GM12878 (cell line): Measurements from ENCODE around the gene ACACA. TPM values are rescaled to one million over a fixed set of nuclear protein-coding genes. Genes with fewer than 3 reads are reported as not detected.

ENCODE experiments used
- ATAC-seq: fragments of 200-7000 bp; cut with Tn5 transposase; 3 replicates; pipeline ENCODE4 v1.9.1; 2020; ENCODE audit warnings: mild to moderate bottlenecking, moderate library complexity
- BruUV-seq: library from RNA; stranded (reverse); fragments of 400-500 nt; replicated peaks from 2 replicates; lab custom pipeline; 2021; lab: Mats Ljungman, UMichigan
- CTCF ChIA-PET: fragments of 300-600 bp; sonication (Branson Sonifier 250); formaldehyde crosslinking; extraction: SDS; loops from one replicate; lab custom pipeline; 2021; ENCODE audit warnings: inconsistent platforms; lab: Yijun Ruan, JAX
- POLR2A ChIA-PET: fragments of 350-600 bp; formaldehyde crosslinking; extraction: SDS; loops from one replicate; lab custom pipeline; 2021; ENCODE audit warnings: inconsistent platforms; lab: Charles Lee
- RAD21 ChIA-PET: fragments of 300-600 bp; sonication (Branson Sonifier 250); formaldehyde crosslinking; loops from one replicate; lab custom pipeline; 2023; ENCODE audit warnings: antibody characterized with exemption; ENCODE audit not compliant: unreplicated experiment; lab: Charles Lee
- SMC1A ChIA-PET: fragments of 300-600 bp; sonication (Branson Sonifier 250); formaldehyde crosslinking; loops from one replicate; lab custom pipeline; 2023; ENCODE audit not compliant: unreplicated experiment, uncharacterized antibody; lab: Charles Lee
- DNase-seq: peaks from one replicate; pipeline ENCODE4 v3.0.0-alpha.2; 2011; ENCODE audit warnings: low read depth, low spot score
- FAIRE-seq: peaks from 3 replicates; lab custom pipeline; 2011; peaks lifted over from hg19 to GRCh38; lab: Jason Lieb, UNC
- H2AFZ ChIP-seq: 2 replicates; pipeline ENCODE4 v1.6.0; 2011; ENCODE audit warnings: low read depth, low read length, control low read depth; ENCODE audit not compliant: control insufficient read depth
- H3K27ac ChIP-seq: 2 replicates; pipeline ENCODE4 v1.5.1; 2011; ENCODE audit warnings: control low read depth; ENCODE audit not compliant: control insufficient read depth, insufficient read depth
- H3K27me3 ChIP-seq, 2 experiments: replicated peaks in 1 of 2; 2 replicates each; pipeline versions ENCODE4 v1.6.0 to v1.6.1; 2011; ENCODE audit warnings: low read length in 1 of 2; ENCODE audit not compliant: control insufficient read depth in 2 of 2, insufficient read depth in 2 of 2
- H3K36me3 ChIP-seq, 2 experiments: 2 replicates each; pipeline ENCODE4 v1.5.1; 2011; ENCODE audit warnings: low read length in 1 of 2; ENCODE audit not compliant: control insufficient read depth in 2 of 2, insufficient read depth in 2 of 2
- H3K4me1 ChIP-seq: 2 replicates; pipeline ENCODE4 v1.6.1; 2011; ENCODE audit warnings: mild to moderate bottlenecking, low read length, moderate library complexity, mixed read lengths; ENCODE audit not compliant: control insufficient read depth, insufficient read depth
- H3K4me2 ChIP-seq: 2 replicates; pipeline ENCODE4 v1.6.0; 2011; ENCODE audit warnings: control low read depth; ENCODE audit not compliant: control insufficient read depth, insufficient read depth
- H3K4me3 ChIP-seq: fragments of 200-600 bp; sonication (generic); 2 replicates; pipeline ENCODE4 v1.5.1; 2016
- H3K79me2 ChIP-seq: 2 replicates; pipeline ENCODE4 v1.6.0; 2011; ENCODE audit warnings: low read length; ENCODE audit not compliant: control insufficient read depth, insufficient read depth
- H3K9ac ChIP-seq: 2 replicates; pipeline ENCODE4 v1.8.0; 2011; ENCODE audit warnings: low read length, control low read depth, mixed read lengths; ENCODE audit not compliant: control insufficient read depth, insufficient read depth
- H3K9me3 ChIP-seq: replicated peaks from 3 replicates; pipeline ENCODE4 v1.5.1; 2011; ENCODE audit warnings: mild to moderate bottlenecking, low read length; ENCODE audit not compliant: control insufficient read depth, insufficient read depth
- H4K20me1 ChIP-seq: 2 replicates; pipeline ENCODE4 v1.6.0; 2011; ENCODE audit not compliant: control insufficient read depth, insufficient read depth
- BACH1 ChIP-seq: fragments of 450-650 bp; IDR thresholded peaks from 2 replicates; pipeline ENCODE4 v1.6.1; 2017; ENCODE audit warnings: mild to moderate bottlenecking, borderline replicate concordance
- BCL11A ChIP-seq: IDR thresholded peaks from 2 replicates; pipeline ENCODE4 v1.6.1; 2011; ENCODE audit warnings: low read depth, low read length
- CBX3 ChIP-seq: fragments of 200-600 bp; sonication (generic); IDR thresholded peaks from 2 replicates; pipeline ENCODE4 v1.6.1; 2016; ENCODE audit warnings: low read depth, borderline replicate concordance
- FOXK2 ChIP-seq: fragments of 450-650 bp; IDR thresholded peaks from 2 replicates; pipeline ENCODE4 v1.6.1; 2017; ENCODE audit warnings: mild to moderate bottlenecking, moderate library complexity
- GABPA ChIP-seq: IDR thresholded peaks from 2 replicates; pipeline ENCODE4 v1.6.1; 2014; ENCODE audit warnings: antibody characterized with exemption, low read depth, mild to moderate bottlenecking, inconsistent platforms
- IKZF1 ChIP-seq: fragments of 450-650 bp; conservative IDR thresholded peaks from 2 replicates; pipeline ENCODE4 v1.6.1; 2017; ENCODE audit warnings: antibody characterized with exemption, mild to moderate bottlenecking
- MYC ChIP-seq: IDR thresholded peaks from 2 replicates; pipeline ENCODE4 v1.6.1; 2011; ENCODE audit warnings: mild to moderate bottlenecking, low read length, moderate library complexity, inconsistent platforms; ENCODE audit not compliant: insufficient read depth, insufficient replicate concordance, insufficient read length, severe bottlenecking
- NFXL1 ChIP-seq: fragments of 450-650 bp; IDR thresholded peaks from 2 replicates; pipeline ENCODE4 v1.6.1; 2017; ENCODE audit warnings: antibody characterized with exemption, mild to moderate bottlenecking, borderline replicate concordance
- NR2C1 ChIP-seq: fragments of 450-650 bp; IDR thresholded peaks from 2 replicates; pipeline ENCODE4 v1.6.1; 2017; ENCODE audit warnings: antibody characterized with exemption, mild to moderate bottlenecking, moderate library complexity
- TCF7 ChIP-seq: IDR thresholded peaks from 2 replicates; pipeline ENCODE4 v1.6.1; 2014; ENCODE audit warnings: antibody characterized with exemption, borderline replicate concordance
- WGBS: methylation state at CpG from one replicate; pipeline ENCODE4 v1.1.6; 2016; ENCODE audit warnings: low lambda C conversion rate; ENCODE audit not compliant: insufficient replicate concordance, insufficient coverage; ENCODE audit errors: missing lambda C conversion rate; 5-methylcytosine and 5-hydroxymethylcytosine counted together
- in situ Hi-C: fragments of 300-500 bp; cut with MboI; formaldehyde crosslinking; loops from 9 replicates; pipeline ENCODE4 v1.14.3; 2018; ENCODE audit warnings: mixed read lengths
- intact Hi-C: fragments of 100-400 bp; cut with micrococcal nuclease; formaldehyde crosslinking; loops from one replicate; pipeline ENCODE4 v1.14.2; 2022; ENCODE audit not compliant: unreplicated experiment
- polyA plus RNA-seq, 11 experiments: library from polyadenylated mRNA; depleted of rRNA in 4 of 11; unstranded in 6 of 11; stranded (reverse) in 5 of 11; fragments of >200 nt; fragmentation: Nextera tagmentation in 4 of 11; fragmentation: Illumina TruSeq in 1 of 11; extraction: Ambion mirVana in 4 of 11; extraction: Trizol in 1 of 11; gene quantifications; 1 replicate in 1 of 11; 2 replicates in 10 of 11; pipeline versions ENCODE4 v1.2.1 to v1.2.3, GENCODE V29; 2011 to 2016; ENCODE audit warnings: inconsistent platforms in 2 of 11, missing spikeins in 2 of 11, low read depth in 1 of 11
- total RNA-seq, 4 experiments: library from RNA; depleted of rRNA in 3 of 4; stranded (reverse); fragments of >200 nt in 3 of 4; fragmentation: Illumina TruSeq in 1 of 4; extraction: Trizol in 1 of 4; gene quantifications; 2 replicates each; pipeline versions ENCODE4 v1.2.1 to v1.2.3, GENCODE V29; 2013 to 2021
- TF ChIP-seq, protein P1 (sequence below): fragments of 150-350 bp; IDR thresholded peaks from 2 replicates; pipeline ENCODE4 v1.6.1; 2016; ENCODE audit warnings: low read depth, low read length
- TF ChIP-seq, protein P2 (sequence below): IDR thresholded peaks from 2 replicates; pipeline ENCODE4 v1.6.1; 2012; ENCODE audit warnings: low read depth, low read length, improper control_type of control experiment

Gene ACACA
- total and polyA plus RNA-seq, 10 of the 15 experiments (the other 5 are each of a cell fraction or from before 2014, with no cell fraction given), result 12.9 to 74.2 (median 32.0) TPM

DNA sequence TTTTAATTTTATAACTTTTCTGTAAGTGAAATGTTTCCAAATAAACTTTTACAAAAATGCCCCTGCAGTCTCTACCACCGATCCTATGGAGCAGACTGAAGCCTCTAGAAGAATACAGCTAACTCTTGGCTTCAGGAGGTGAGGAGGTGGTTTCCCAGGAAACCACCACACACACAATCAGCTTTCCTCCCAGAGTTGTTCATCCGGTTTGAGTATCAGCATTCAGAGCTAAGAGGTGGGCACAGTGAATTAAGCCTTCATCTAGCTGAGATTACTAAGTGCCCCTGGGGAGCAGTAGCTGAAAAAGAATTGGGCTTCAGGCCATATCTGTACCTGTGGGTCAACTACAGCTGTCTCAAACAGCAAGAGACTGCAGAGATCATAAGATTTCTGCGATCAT is 318.2 kb downstream of the ACACA start (continued):
- TF ChIP-seq, protein P1, sequence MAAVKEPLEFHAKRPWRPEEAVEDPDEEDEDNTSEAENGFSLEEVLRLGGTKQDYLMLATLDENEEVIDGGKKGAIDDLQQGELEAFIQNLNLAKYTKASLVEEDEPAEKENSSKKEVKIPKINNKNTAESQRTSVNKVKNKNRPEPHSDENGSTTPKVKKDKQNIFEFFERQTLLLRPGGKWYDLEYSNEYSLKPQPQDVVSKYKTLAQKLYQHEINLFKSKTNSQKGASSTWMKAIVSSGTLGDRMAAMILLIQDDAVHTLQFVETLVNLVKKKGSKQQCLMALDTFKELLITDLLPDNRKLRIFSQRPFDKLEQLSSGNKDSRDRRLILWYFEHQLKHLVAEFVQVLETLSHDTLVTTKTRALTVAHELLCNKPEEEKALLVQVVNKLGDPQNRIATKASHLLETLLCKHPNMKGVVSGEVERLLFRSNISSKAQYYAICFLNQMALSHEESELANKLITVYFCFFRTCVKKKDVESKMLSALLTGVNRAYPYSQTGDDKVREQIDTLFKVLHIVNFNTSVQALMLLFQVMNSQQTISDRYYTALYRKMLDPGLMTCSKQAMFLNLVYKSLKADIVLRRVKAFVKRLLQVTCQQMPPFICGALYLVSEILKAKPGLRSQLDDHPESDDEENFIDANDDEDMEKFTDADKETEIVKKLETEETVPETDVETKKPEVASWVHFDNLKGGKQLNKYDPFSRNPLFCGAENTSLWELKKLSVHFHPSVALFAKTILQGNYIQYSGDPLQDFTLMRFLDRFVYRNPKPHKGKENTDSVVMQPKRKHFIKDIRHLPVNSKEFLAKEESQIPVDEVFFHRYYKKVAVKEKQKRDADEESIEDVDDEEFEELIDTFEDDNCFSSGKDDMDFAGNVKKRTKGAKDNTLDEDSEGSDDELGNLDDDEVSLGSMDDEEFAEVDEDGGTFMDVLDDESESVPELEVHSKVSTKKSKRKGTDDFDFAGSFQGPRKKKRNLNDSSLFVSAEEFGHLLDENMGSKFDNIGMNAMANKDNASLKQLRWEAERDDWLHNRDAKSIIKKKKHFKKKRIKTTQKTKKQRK, result no peak
- TF ChIP-seq FOXK2 (no peak), MYC (no peak), GABPA (no peak), CBX3 (no peak), NFXL1 (no peak), IKZF1 (no peak), NR2C1 (no peak)
- TF ChIP-seq, protein P2, sequence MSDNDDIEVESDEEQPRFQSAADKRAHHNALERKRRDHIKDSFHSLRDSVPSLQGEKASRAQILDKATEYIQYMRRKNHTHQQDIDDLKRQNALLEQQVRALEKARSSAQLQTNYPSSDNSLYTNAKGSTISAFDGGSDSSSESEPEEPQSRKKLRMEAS, result no peak

DNA sequence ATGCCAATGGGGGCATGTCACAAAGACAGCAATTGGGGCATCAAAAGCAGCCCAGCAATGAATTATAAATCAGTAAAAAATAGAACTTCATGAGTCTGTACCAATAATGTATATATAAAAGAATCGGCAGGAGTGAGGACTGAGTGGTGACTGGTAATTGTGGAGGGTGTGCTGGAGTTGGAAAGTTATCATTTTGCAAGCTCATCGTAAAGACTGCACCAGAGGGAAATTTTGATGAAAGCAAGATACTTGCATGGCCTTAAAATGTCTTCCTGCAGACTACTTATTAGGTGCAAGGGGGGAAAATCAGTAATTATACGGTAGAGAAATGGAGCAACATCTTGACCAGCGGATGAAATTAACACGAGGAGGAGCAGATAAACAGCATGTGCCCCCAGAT is 319.0 kb downstream of the ACACA start:
- ATAC-seq (no peak), FAIRE-seq (no peak), DNase-seq (no peak)
- H3K79me2 ChIP-seq, result no peaks in the 10 kb centered on the region
- H3K36me3 ChIP-seq, result peaks cover 10 to 15% of the 10 kb centered on the region in 2 experiments; a peak in 3 of 4 replicates
- SMC1A ChIA-PET, result no interaction called here
- intact Hi-C loops, result no loop called here
- H3K4me2 ChIP-seq, result no peak overlapping the region
- no peaks in the 10 kb centered on the region for H3K9me3 ChIP-seq
- peaks cover 9% of the 10 kb centered on the region for H3K4me1 ChIP-seq
- RAD21 ChIA-PET, result no interaction called here
- H3K4me3 ChIP-seq, result no peak overlapping the region
- no peak overlapping the region for H3K9ac ChIP-seq
- CTCF ChIA-PET, result interaction anchor here (1.4 to 1.5 kb wide), 2 partner anchors 40 to 285 kb away, joined by 4 to 5 read pairs; no protein-coding TSS in a partner anchor
- H4K20me1 ChIP-seq, result no peaks in the 10 kb centered on the region
- 96% methylated on average over 5 of the region's 5 CpGs for WGBS
- H3K27ac ChIP-seq, result no peak overlapping the region
- BruUV-seq, result no TSS peak
- in situ Hi-C loops, result no loop called here
- H3K27me3 ChIP-seq, result no peaks in the 10 kb centered on the region
- no peak overlapping the region for H2AFZ ChIP-seq
- POLR2A ChIA-PET, result no interaction called here
- TF ChIP-seq TCF7 (no peak), BACH1 (no peak), BCL11A (no peak), NFXL1 (no peak)
- TF ChIP-seq, protein P1, result no peak
